H9 (cell line): ENCODE results near the gene SIVA1. TPM values are rescaled to one million over a fixed set of nuclear protein-coding genes. Genes with fewer than 3 reads are reported as not detected.

Source experiments
- DNase-seq: peaks from one replicate; pipeline ENCODE4 v3.0.0-alpha.2; 2017
- H2AFZ ChIP-seq: one replicate; pipeline ENCODE4 v1.6.1; 2013; ENCODE audit warnings: mild to moderate bottlenecking, low read length, control low read depth, moderate library complexity
- H2AK5ac ChIP-seq: 2 replicates; pipeline ENCODE4 v1.6.1; 2013; ENCODE audit warnings: low read length, control low read depth, mixed read lengths; ENCODE audit not compliant: insufficient read length
- H2BK120ac ChIP-seq: one replicate; pipeline ENCODE4 v1.6.1; 2013; ENCODE audit warnings: low read depth, mild to moderate bottlenecking, low read length, control low read depth, inconsistent platforms; ENCODE audit not compliant: poor library complexity, severe bottlenecking
- H2BK12ac ChIP-seq: 2 replicates; pipeline ENCODE4 v1.6.1; 2013; ENCODE audit warnings: low read length, control low read depth, mixed read lengths, low read depth; ENCODE audit not compliant: insufficient read length
- H2BK15ac ChIP-seq: 2 replicates; pipeline ENCODE4 v1.6.1; 2013; ENCODE audit warnings: low read depth, low read length, control low read depth
- H2BK20ac ChIP-seq: one replicate; pipeline ENCODE4 v1.6.1; 2013; ENCODE audit warnings: low read depth, mild to moderate bottlenecking, low read length, control low read depth, inconsistent platforms; ENCODE audit not compliant: poor library complexity, severe bottlenecking
- H2BK5ac ChIP-seq: 2 replicates; pipeline ENCODE4 v1.6.1; 2013; ENCODE audit warnings: low read length, control low read depth, mixed read lengths; ENCODE audit not compliant: insufficient read length
- H3K14ac ChIP-seq: 2 replicates; pipeline ENCODE4 v1.6.1; 2013; ENCODE audit warnings: low read length, control low read depth; ENCODE audit not compliant: insufficient read depth
- H3K18ac ChIP-seq: 2 replicates; pipeline ENCODE4 v1.6.1; 2013; ENCODE audit warnings: low read depth, mild to moderate bottlenecking, mixed read lengths, low read length, control low read depth; ENCODE audit not compliant: insufficient read length
- H3K23ac ChIP-seq: 2 replicates; pipeline ENCODE4 v1.6.1; 2013; ENCODE audit warnings: low read length, control low read depth, mixed read lengths, low read depth; ENCODE audit not compliant: insufficient read length
- H3K23me2 ChIP-seq: 2 replicates; pipeline ENCODE4 v1.6.1; 2013; ENCODE audit warnings: low read depth, mild to moderate bottlenecking, mixed read lengths, low read length, control low read depth; ENCODE audit not compliant: insufficient read length, poor library complexity, severe bottlenecking
- H3K27ac ChIP-seq: 2 replicates; pipeline ENCODE4 v1.5.1; 2013; ENCODE audit warnings: low read length, control low read depth, mixed read lengths, low read depth; ENCODE audit not compliant: insufficient read length
- H3K27me3 ChIP-seq: 2 replicates; pipeline ENCODE4 v1.6.1; 2013; ENCODE audit warnings: low read length, control low read depth, inconsistent platforms; ENCODE audit not compliant: insufficient read depth
- H3K4ac ChIP-seq: 2 replicates; pipeline ENCODE4 v1.6.1; 2013; ENCODE audit warnings: low read depth, mild to moderate bottlenecking, control low read depth, inconsistent platforms, low read length, moderate library complexity
- H3K4me1 ChIP-seq: 2 replicates; pipeline ENCODE4 v1.6.1; 2013; ENCODE audit warnings: low read length, control low read depth, inconsistent platforms; ENCODE audit not compliant: insufficient read depth
- H3K4me2 ChIP-seq: 2 replicates; pipeline ENCODE4 v1.6.1; 2013; ENCODE audit warnings: low read length, control low read depth, mixed read lengths; ENCODE audit not compliant: insufficient read length, insufficient read depth
- H3K56ac ChIP-seq: 2 replicates; pipeline ENCODE4 v1.6.1; 2013; ENCODE audit warnings: low read depth, mild to moderate bottlenecking, mixed read lengths, low read length, control low read depth; ENCODE audit not compliant: insufficient read length
- H3K79me1 ChIP-seq: 2 replicates; pipeline ENCODE4 v1.6.1; 2013; ENCODE audit warnings: low read depth, mild to moderate bottlenecking, moderate library complexity, low read length, control low read depth, inconsistent platforms; ENCODE audit not compliant: insufficient read depth, poor library complexity, severe bottlenecking
- H3K79me2 ChIP-seq: 2 replicates; pipeline ENCODE4 v1.6.1; 2013; ENCODE audit warnings: low read length, control low read depth, inconsistent platforms; ENCODE audit not compliant: insufficient read depth
- H3K9ac ChIP-seq: 2 replicates; pipeline ENCODE4 v1.6.1; 2013; ENCODE audit warnings: low read length, control low read depth, mixed read lengths; ENCODE audit not compliant: insufficient read length; ENCODE audit errors: extremely low read depth
- H3K9me3 ChIP-seq: one replicate; pipeline ENCODE4 v1.6.1; 2013; ENCODE audit warnings: low read depth, low read length, inconsistent platforms; ENCODE audit not compliant: control insufficient read depth
- H3T11ph ChIP-seq: one replicate; pipeline ENCODE4 v1.6.1; 2013; ENCODE audit warnings: mild to moderate bottlenecking, low read length, control low read depth, inconsistent platforms
- H4K20me1 ChIP-seq: one replicate; pipeline ENCODE4 v1.6.1; 2013; ENCODE audit not compliant: control insufficient read depth, insufficient read length, insufficient read depth
- H4K5ac ChIP-seq: 2 replicates; pipeline ENCODE4 v1.6.1; 2013; ENCODE audit warnings: low read depth, mild to moderate bottlenecking, mixed read lengths, low read length, control low read depth; ENCODE audit not compliant: insufficient read length
- H4K8ac ChIP-seq: replicated peaks from 2 replicates; pipeline ENCODE4 v1.6.1; 2013; ENCODE audit warnings: low read length, control low read depth, mixed read lengths, low read depth; ENCODE audit not compliant: insufficient read length
- H4K91ac ChIP-seq: 2 replicates; pipeline ENCODE4 v1.6.1; 2013; ENCODE audit warnings: low read depth, mild to moderate bottlenecking, moderate library complexity, mixed read lengths, low read length, control low read depth; ENCODE audit not compliant: insufficient read length
- H3K27ac Mint-ChIP-seq, 3 experiments: 2 replicates in 2 of 3; 3 replicates in 1 of 3; pipeline ENCODE4 v1.8.0; 2020 to 2021; ENCODE audit warnings: mixed read lengths in 3 of 3, mild to moderate bottlenecking in 1 of 3, moderate library complexity in 1 of 3
- H3K27me3 Mint-ChIP-seq: 2 replicates; pipeline ENCODE4 v1.8.0; 2021; ENCODE audit warnings: low read depth, mild to moderate bottlenecking, moderate library complexity, mixed read lengths
- H3K36me3 Mint-ChIP-seq, 3 experiments: 2 replicates in 2 of 3; 3 replicates in 1 of 3; pipeline ENCODE4 v1.8.0; 2020 to 2021; ENCODE audit warnings: low read depth in 3 of 3, mixed read lengths in 3 of 3; ENCODE audit not compliant: insufficient read depth in 1 of 3
- H3K4me1 Mint-ChIP-seq, 2 experiments: 2 replicates each; pipeline ENCODE4 v1.8.0; 2020; ENCODE audit warnings: mixed read lengths in 2 of 2
- H3K4me3 Mint-ChIP-seq, 2 experiments: 2 replicates in 1 of 2; 3 replicates in 1 of 2; pipeline ENCODE4 v1.8.0; 2020 to 2021; ENCODE audit warnings: mild to moderate bottlenecking in 2 of 2, mixed read lengths in 2 of 2, moderate library complexity in 1 of 2
- H3K9me3 Mint-ChIP-seq, 2 experiments: 2 replicates in 1 of 2; 3 replicates in 1 of 2; pipeline ENCODE4 v1.8.0; 2020; ENCODE audit warnings: mild to moderate bottlenecking in 2 of 2, mixed read lengths in 2 of 2, moderate library complexity in 1 of 2
- WGBS: extraction: QIAGEN DNeasy Blood & Tissue Kit; methylation state at CpG from one replicate; pipeline ENCODE4 v1.1.7; 2013; ENCODE audit warnings: missing lambda C conversion rate, low lambda C conversion rate, mixed read lengths; ENCODE audit not compliant: insufficient read length; ENCODE audit errors: extremely low coverage; 5-methylcytosine and 5-hydroxymethylcytosine counted together
- total RNA-seq: library from RNA; stranded (reverse); gene quantifications from 2 replicates; pipeline ENCODE4 v1.2.1, GENCODE V29; 2021
- TF ChIP-seq, protein P1 (sequence below): fragments of 200-600 bp; sonication (generic); conservative IDR thresholded peaks from 3 replicates; pipeline ENCODE4 v1.8.0; 2021; ENCODE audit warnings: antibody characterized with exemption, mild to moderate bottlenecking

The SIVA1 gene
- total RNA-seq, 1 experiment from 2014 or later, result 125 TPM

DNA sequence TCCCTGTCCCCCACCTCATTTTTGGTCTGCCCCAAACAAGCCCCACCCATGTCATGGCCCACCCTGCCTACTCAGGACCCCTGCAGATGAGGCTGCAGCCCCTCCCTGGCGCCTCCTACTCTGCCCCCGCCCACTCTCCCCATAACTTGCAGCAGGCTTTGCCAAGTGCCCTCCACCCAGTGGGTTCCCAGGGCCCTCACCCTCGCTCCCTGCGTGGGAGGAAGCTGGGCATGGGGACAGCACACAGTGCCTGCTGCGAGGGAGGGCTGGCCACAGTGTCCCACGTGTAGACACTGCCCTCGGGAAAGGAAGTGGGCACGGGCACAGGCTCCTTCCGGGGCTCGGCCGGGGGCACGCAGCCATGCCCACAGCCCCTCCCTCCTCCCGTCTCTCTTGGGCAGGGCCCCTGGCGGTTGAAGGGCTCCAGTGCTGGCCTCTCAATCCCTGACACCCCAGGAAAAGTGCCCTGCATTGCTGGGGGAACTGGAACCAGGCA lies 33.2 kb downstream of the SIVA1 start:
- Mint-ChIP-seq H3K4me3 (no peak overlapping the region), H3K4me1 (no peaks in the 10 kb centered on the region), H3K9me3 (no peaks in the 10 kb centered on the region), H3K27me3 (no peaks in the 10 kb centered on the region), H3K27ac (no peak overlapping the region; a peak in 1 of 7 replicates), H3K36me3 (peaks cover 0 to 14% (median 9%) of the 10 kb centered on the region in 3 experiments; a peak in 5 of 7 replicates)
- no peak overlapping the region for H2BK120ac ChIP-seq
- DNase-seq, result no peak
- no peak overlapping the region for H3K23ac ChIP-seq
- no peaks in the 10 kb centered on the region for H4K20me1 ChIP-seq
- no peak overlapping the region for H3K4me2 ChIP-seq
- H2BK15ac ChIP-seq, result no peak overlapping the region
- no peak overlapping the region for H2AFZ ChIP-seq
- H2BK12ac ChIP-seq, result no peak overlapping the region
- H3K9ac ChIP-seq, result no peak overlapping the region
- H3K14ac ChIP-seq, result no peak overlapping the region; the same call in 1 of the 2 replicates
- H3K27ac ChIP-seq, result no peak overlapping the region
- H3K18ac ChIP-seq, result no peak overlapping the region
- no peaks in the 10 kb centered on the region; the same call in 1 of the 2 replicates for H3K79me2 ChIP-seq
- H3K23me2 ChIP-seq, result no peaks in the 10 kb centered on the region
- no peak overlapping the region for H4K8ac ChIP-seq
- H4K5ac ChIP-seq, result no peak overlapping the region
- H3K27me3 ChIP-seq, result no peaks in the 10 kb centered on the region
- H2BK5ac ChIP-seq, result no peak overlapping the region
- no peaks in the 10 kb centered on the region for H3K79me1 ChIP-seq
- no peaks in the 10 kb centered on the region for H3K9me3 ChIP-seq
- H4K91ac ChIP-seq, result no peak overlapping the region
- TF ChIP-seq, protein P1, sequence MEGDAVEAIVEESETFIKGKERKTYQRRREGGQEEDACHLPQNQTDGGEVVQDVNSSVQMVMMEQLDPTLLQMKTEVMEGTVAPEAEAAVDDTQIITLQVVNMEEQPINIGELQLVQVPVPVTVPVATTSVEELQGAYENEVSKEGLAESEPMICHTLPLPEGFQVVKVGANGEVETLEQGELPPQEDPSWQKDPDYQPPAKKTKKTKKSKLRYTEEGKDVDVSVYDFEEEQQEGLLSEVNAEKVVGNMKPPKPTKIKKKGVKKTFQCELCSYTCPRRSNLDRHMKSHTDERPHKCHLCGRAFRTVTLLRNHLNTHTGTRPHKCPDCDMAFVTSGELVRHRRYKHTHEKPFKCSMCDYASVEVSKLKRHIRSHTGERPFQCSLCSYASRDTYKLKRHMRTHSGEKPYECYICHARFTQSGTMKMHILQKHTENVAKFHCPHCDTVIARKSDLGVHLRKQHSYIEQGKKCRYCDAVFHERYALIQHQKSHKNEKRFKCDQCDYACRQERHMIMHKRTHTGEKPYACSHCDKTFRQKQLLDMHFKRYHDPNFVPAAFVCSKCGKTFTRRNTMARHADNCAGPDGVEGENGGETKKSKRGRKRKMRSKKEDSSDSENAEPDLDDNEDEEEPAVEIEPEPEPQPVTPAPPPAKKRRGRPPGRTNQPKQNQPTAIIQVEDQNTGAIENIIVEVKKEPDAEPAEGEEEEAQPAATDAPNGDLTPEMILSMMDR, result no peak
- WGBS, result no CpG with 5 or more reads among the region's 14 CpGs
- H3K56ac ChIP-seq, result no peak overlapping the region
- no peaks in the 10 kb centered on the region for H3K4me1 ChIP-seq
- no peak overlapping the region for H3T11ph ChIP-seq
- H2BK20ac ChIP-seq, result no peak overlapping the region
- H2AK5ac ChIP-seq, result no peak overlapping the region
- H3K4ac ChIP-seq, result no peak overlapping the region
